HCT116 (cell line): ENCODE results near the gene XPC. TPM values are rescaled to one million over a fixed set of nuclear protein-coding genes. Genes with fewer than 3 reads are reported as not detected.

Experiments
- ATAC-seq: fragments of 200-7000 bp; cut with Tn5 transposase; 2 replicates; pipeline ENCODE4 v1.9.1; 2020; ENCODE audit warnings: mild to moderate bottlenecking, moderate library complexity
- BruUV-seq: library from RNA; stranded (reverse); fragments of 400-500 nt; replicated peaks from 2 replicates; lab custom pipeline; 2021; lab: Mats Ljungman, UMichigan
- CTCF ChIA-PET: fragments of 300-600 bp; sonication (Branson Sonifier 250); formaldehyde crosslinking; loops from one replicate; lab custom pipeline; 2021; ENCODE audit warnings: antibody characterized with exemption; lab: Charles Lee
- POLR2A ChIA-PET: fragments of 300-600, 350-600 bp; sonication (Branson Sonifier 250); formaldehyde crosslinking; loops from one replicate; lab custom pipeline; 2021; ENCODE audit warnings: antibody characterized with exemption; lab: Charles Lee
- RAD21 ChIA-PET, 2 experiments: fragments of 300-600 bp; sonication (Branson Sonifier 250); formaldehyde crosslinking; loops; one replicate each; lab custom pipeline; 2023; ENCODE audit warnings: low total read pairs in 2 of 2; ENCODE audit not compliant: uncharacterized antibody in 2 of 2, unreplicated experiment in 2 of 2, low non-redundant PET in 1 of 2; lab: Charles Lee
- DNase-seq: peaks from one replicate; pipeline ENCODE4 v3.0.0-alpha.2; 2010; ENCODE audit warnings: low read depth, low spot score
- H2AFZ ChIP-seq: fragments of 200-600 bp; shearing (Covaris generic), sonication (generic); 2 replicates; pipeline ENCODE4 v1.6.1; 2017; ENCODE audit warnings: low read depth, mixed run types, mixed read lengths, antibody characterized with exemption, low read length; ENCODE audit not compliant: poor library complexity, severe bottlenecking
- H3K27ac ChIP-seq: 2 replicates; pipeline ENCODE4 v1.5.1; 2012; ENCODE audit warnings: low read depth, low read length
- H3K27me3 ChIP-seq: fragments of 200-600 bp; sonication (generic); 2 replicates; pipeline ENCODE4 v1.6.1; 2016; ENCODE audit warnings: mixed run types, low read length, mixed read lengths; ENCODE audit not compliant: insufficient read depth
- H3K36me3 ChIP-seq, 2 experiments: fragments of 200-500 bp in 1 of 2; fragments of 200-600 bp in 1 of 2; sonication (Bioruptor generic) in 1 of 2; sonication (generic) in 1 of 2; 2 replicates each; pipeline versions ENCODE4 v1.5.1 to v1.6.1; 2014 to 2016; ENCODE audit warnings: low read length in 2 of 2, inconsistent platforms in 1 of 2, mixed read lengths in 1 of 2, mixed run types in 1 of 2; ENCODE audit not compliant: insufficient read depth in 2 of 2, control insufficient read depth in 1 of 2
- H3K4me1 ChIP-seq, 2 experiments: fragments of 200-600 bp in 1 of 2; sonication (generic) in 1 of 2; 2 replicates each; pipeline versions ENCODE4 v1.5.1 to v1.6.1; 2012 to 2017; ENCODE audit warnings: low read length in 2 of 2, inconsistent platforms in 1 of 2, mild to moderate bottlenecking in 1 of 2, mixed read lengths in 1 of 2, mixed run types in 1 of 2, moderate library complexity in 1 of 2; ENCODE audit not compliant: insufficient read depth in 2 of 2, control insufficient read depth in 1 of 2
- H3K4me2 ChIP-seq: fragments of 200-600 bp; sonication (generic); 2 replicates; pipeline ENCODE4 v1.6.1; 2017; ENCODE audit warnings: mixed run types, low read length, mixed read lengths
- H3K4me3 ChIP-seq, 2 experiments: fragments of 200-600 bp in 1 of 2; sonication (generic) in 1 of 2; replicated peaks in 1 of 2; 2 replicates each; pipeline ENCODE4 v1.5.1; 2011 to 2016; ENCODE audit warnings: low read length in 2 of 2, control low read depth in 1 of 2, low read depth in 1 of 2, mild to moderate bottlenecking in 1 of 2, mixed read lengths in 1 of 2, mixed run types in 1 of 2
- H3K79me2 ChIP-seq: fragments of 200-600 bp; sonication (generic); 2 replicates; pipeline ENCODE4 v1.6.1; 2017; ENCODE audit warnings: mild to moderate bottlenecking, mixed run types, low read length, moderate library complexity, mixed read lengths; ENCODE audit not compliant: insufficient read depth
- H3K9ac ChIP-seq: fragments of 200-600 bp; sonication (generic); 2 replicates; pipeline ENCODE4 v1.6.1; 2016; ENCODE audit warnings: low read length, mixed read lengths
- H3K9me2 ChIP-seq: fragments of 200-600 bp; sonication (generic), shearing (Covaris generic); 2 replicates; pipeline ENCODE4 v1.6.1; 2017; ENCODE audit warnings: mixed run types, mild to moderate bottlenecking, moderate library complexity; ENCODE audit not compliant: insufficient read depth
- H3K9me3 ChIP-seq, 2 experiments: fragments of 200-500 bp in 1 of 2; fragments of 200-600 bp in 1 of 2; sonication (Bioruptor generic) in 1 of 2; sonication (generic) in 1 of 2; 2 replicates each; pipeline ENCODE4 v1.6.1; 2014 to 2017; ENCODE audit warnings: low read length in 2 of 2, mixed read lengths in 2 of 2, inconsistent platforms in 1 of 2, low read depth in 1 of 2, mild to moderate bottlenecking in 1 of 2, mixed run types in 1 of 2, moderate library complexity in 1 of 2; ENCODE audit not compliant: control insufficient read depth in 1 of 2, insufficient read depth in 1 of 2
- H4K20me1 ChIP-seq: fragments of 200-600 bp; sonication (generic), shearing (Covaris generic); 2 replicates; pipeline ENCODE4 v1.6.1; 2017; ENCODE audit warnings: mixed run types, mild to moderate bottlenecking, moderate library complexity; ENCODE audit not compliant: insufficient read depth
- CEBPB ChIP-seq: IDR thresholded peaks from 2 replicates; pipeline ENCODE4 v1.6.1; 2012; ENCODE audit warnings: low read depth
- ELF1 ChIP-seq: IDR thresholded peaks from 2 replicates; pipeline ENCODE4 v1.6.1; 2012; ENCODE audit warnings: low read depth, borderline replicate concordance
- EZH2phosphoT487 ChIP-seq: fragments of 200-600 bp; IDR thresholded peaks from 2 replicates; pipeline ENCODE4 v1.6.1; 2018; ENCODE audit warnings: antibody characterized with exemption, borderline replicate concordance
- FOSL1 ChIP-seq: IDR thresholded peaks from 2 replicates; pipeline ENCODE4 v1.6.1; 2012; ENCODE audit warnings: low read depth
- JUND ChIP-seq: IDR thresholded peaks from 2 replicates; pipeline ENCODE4 v1.6.1; 2012
- POLR2A ChIP-seq: IDR thresholded peaks from 2 replicates; pipeline ENCODE4 v1.7.0; 2011; ENCODE audit warnings: borderline replicate concordance; ENCODE audit not compliant: insufficient read depth, insufficient read length; ENCODE audit errors: extremely low read depth
- POLR2AphosphoS5 ChIP-seq: IDR thresholded peaks from 2 replicates; pipeline ENCODE4 v1.6.1; 2011; ENCODE audit warnings: mild to moderate bottlenecking, low read depth, low read length, moderate library complexity
- RAD21 ChIP-seq: IDR thresholded peaks from 2 replicates; pipeline ENCODE4 v1.6.1; 2012; ENCODE audit warnings: low read depth, mild to moderate bottlenecking
- SP1 ChIP-seq: IDR thresholded peaks from 2 replicates; pipeline ENCODE4 v1.6.1; 2012; ENCODE audit warnings: low read depth
- YY1 ChIP-seq: IDR thresholded peaks from 2 replicates; pipeline ENCODE4 v1.6.1; 2011; ENCODE audit warnings: low read length, low read depth, moderate library complexity, mild to moderate bottlenecking; ENCODE audit not compliant: insufficient replicate concordance; ENCODE audit errors: extremely low read depth
- ZFX ChIP-seq: fragments of 450-650 bp; IDR thresholded peaks from 2 replicates; pipeline ENCODE4 v1.6.1; 2017
- ZNF274 ChIP-seq: fragments of 200-500 bp; sonication (Bioruptor generic); IDR thresholded peaks from 2 replicates; pipeline ENCODE4 v1.6.1; 2014; ENCODE audit warnings: mild to moderate bottlenecking, low read depth, low read length, inconsistent platforms
- intact Hi-C: fragments of 100-400 bp; cut with micrococcal nuclease; formaldehyde crosslinking; loops from 2 replicates; pipeline ENCODE4 v1.10.0; 2022
- total RNA-seq: library from RNA; stranded (reverse); gene quantifications from one replicate; pipeline ENCODE4 v1.2.1, GENCODE V29; 2021; ENCODE audit not compliant: unreplicated experiment
- TF ChIP-seq, protein P1 (sequence below), 3 experiments: fragments of 200-600 bp in 1 of 3; sonication (generic) in 1 of 3; IDR thresholded peaks in 2 of 3; conservative IDR thresholded peaks in 1 of 3; 2 replicates each; pipeline ENCODE4 v1.5.1; 2012 to 2017; ENCODE audit warnings: low read depth in 2 of 3, low read length in 2 of 3, antibody characterized with exemption in 1 of 3, borderline replicate concordance in 1 of 3, control low read depth in 1 of 3, mild to moderate bottlenecking in 1 of 3, mixed read lengths in 1 of 3, mixed run types in 1 of 3, moderate library complexity in 1 of 3; ENCODE audit not compliant: insufficient read depth in 1 of 3
- TF ChIP-seq, protein P2 (sequence below): IDR thresholded peaks from 2 replicates; pipeline ENCODE4 v1.6.1; 2011; ENCODE audit warnings: mild to moderate bottlenecking, low read length, moderate library complexity; ENCODE audit not compliant: insufficient replicate concordance; ENCODE audit errors: extremely low read depth
- TF ChIP-seq, protein P3 (sequence below): IDR thresholded peaks from 2 replicates; pipeline ENCODE4 v1.6.1; 2012
- TF ChIP-seq, protein P4 (sequence below): IDR thresholded peaks from 2 replicates; pipeline ENCODE4 v1.6.1; 2012
- TF ChIP-seq, protein P5 (sequence below): IDR thresholded peaks from 2 replicates; pipeline ENCODE4 v1.6.1; 2012; ENCODE audit warnings: low read depth

XPC gene
- total RNA-seq, 1 experiment from 2014 or later, result 29.5 TPM

DNA sequence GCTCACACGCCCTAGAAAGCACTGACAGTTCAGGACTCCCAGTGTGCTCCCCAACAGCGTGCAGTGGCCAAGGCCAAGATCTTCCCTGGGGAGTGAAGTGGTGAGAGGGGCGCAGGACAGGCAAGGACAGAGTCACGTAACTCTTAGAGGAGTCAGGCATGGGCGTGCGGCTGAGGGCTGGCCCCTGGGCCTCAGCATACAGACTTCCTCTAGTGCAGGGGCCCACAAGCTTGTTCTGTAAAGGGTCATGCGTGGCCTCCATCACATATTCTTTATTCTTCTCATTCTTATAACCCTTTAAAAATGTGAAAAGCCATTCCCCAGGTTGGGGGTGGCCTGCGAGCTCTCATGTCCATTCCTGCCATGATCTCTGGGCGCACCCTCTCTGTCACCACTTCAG lies 28.3 kb downstream of the XPC start:
- no TSS peak for BruUV-seq
- H3K4me2 ChIP-seq, result no peak overlapping the region
- TF ChIP-seq SP1 (no peak), EZH2phosphoT487 (no peak), FOSL1 (no peak), ZFX (no peak), CEBPB (no peak), YY1 (no peak), POLR2AphosphoS5 (no peak), RAD21 (no peak), ZNF274 (no peak), ELF1 (no peak), JUND (no peak), POLR2A (no peak)
- TF ChIP-seq, protein P1, sequence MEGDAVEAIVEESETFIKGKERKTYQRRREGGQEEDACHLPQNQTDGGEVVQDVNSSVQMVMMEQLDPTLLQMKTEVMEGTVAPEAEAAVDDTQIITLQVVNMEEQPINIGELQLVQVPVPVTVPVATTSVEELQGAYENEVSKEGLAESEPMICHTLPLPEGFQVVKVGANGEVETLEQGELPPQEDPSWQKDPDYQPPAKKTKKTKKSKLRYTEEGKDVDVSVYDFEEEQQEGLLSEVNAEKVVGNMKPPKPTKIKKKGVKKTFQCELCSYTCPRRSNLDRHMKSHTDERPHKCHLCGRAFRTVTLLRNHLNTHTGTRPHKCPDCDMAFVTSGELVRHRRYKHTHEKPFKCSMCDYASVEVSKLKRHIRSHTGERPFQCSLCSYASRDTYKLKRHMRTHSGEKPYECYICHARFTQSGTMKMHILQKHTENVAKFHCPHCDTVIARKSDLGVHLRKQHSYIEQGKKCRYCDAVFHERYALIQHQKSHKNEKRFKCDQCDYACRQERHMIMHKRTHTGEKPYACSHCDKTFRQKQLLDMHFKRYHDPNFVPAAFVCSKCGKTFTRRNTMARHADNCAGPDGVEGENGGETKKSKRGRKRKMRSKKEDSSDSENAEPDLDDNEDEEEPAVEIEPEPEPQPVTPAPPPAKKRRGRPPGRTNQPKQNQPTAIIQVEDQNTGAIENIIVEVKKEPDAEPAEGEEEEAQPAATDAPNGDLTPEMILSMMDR (IDR thresholded peaks at IDR 0.05 in 2 of 3, conservative IDR thresholded peaks at IDR 0.05 in 1 of 3; ENCODE audit: borderline replicate concordance in 1 of 3, insufficient read depth in 1 of 3, low read depth in 2 of 3, low read length in 2 of 3), result no peak
- TF ChIP-seq, protein P2, sequence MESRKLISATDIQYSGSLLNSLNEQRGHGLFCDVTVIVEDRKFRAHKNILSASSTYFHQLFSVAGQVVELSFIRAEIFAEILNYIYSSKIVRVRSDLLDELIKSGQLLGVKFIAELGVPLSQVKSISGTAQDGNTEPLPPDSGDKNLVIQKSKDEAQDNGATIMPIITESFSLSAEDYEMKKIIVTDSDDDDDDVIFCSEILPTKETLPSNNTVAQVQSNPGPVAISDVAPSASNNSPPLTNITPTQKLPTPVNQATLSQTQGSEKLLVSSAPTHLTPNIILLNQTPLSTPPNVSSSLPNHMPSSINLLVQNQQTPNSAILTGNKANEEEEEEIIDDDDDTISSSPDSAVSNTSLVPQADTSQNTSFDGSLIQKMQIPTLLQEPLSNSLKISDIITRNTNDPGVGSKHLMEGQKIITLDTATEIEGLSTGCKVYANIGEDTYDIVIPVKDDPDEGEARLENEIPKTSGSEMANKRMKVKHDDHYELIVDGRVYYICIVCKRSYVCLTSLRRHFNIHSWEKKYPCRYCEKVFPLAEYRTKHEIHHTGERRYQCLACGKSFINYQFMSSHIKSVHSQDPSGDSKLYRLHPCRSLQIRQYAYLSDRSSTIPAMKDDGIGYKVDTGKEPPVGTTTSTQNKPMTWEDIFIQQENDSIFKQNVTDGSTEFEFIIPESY, result no peak
- TF ChIP-seq, protein P3, sequence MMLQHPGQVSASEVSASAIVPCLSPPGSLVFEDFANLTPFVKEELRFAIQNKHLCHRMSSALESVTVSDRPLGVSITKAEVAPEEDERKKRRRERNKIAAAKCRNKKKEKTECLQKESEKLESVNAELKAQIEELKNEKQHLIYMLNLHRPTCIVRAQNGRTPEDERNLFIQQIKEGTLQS, result no peak
- TF ChIP-seq, protein P4, sequence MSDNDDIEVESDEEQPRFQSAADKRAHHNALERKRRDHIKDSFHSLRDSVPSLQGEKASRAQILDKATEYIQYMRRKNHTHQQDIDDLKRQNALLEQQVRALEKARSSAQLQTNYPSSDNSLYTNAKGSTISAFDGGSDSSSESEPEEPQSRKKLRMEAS, result no peak
- TF ChIP-seq, protein P5, sequence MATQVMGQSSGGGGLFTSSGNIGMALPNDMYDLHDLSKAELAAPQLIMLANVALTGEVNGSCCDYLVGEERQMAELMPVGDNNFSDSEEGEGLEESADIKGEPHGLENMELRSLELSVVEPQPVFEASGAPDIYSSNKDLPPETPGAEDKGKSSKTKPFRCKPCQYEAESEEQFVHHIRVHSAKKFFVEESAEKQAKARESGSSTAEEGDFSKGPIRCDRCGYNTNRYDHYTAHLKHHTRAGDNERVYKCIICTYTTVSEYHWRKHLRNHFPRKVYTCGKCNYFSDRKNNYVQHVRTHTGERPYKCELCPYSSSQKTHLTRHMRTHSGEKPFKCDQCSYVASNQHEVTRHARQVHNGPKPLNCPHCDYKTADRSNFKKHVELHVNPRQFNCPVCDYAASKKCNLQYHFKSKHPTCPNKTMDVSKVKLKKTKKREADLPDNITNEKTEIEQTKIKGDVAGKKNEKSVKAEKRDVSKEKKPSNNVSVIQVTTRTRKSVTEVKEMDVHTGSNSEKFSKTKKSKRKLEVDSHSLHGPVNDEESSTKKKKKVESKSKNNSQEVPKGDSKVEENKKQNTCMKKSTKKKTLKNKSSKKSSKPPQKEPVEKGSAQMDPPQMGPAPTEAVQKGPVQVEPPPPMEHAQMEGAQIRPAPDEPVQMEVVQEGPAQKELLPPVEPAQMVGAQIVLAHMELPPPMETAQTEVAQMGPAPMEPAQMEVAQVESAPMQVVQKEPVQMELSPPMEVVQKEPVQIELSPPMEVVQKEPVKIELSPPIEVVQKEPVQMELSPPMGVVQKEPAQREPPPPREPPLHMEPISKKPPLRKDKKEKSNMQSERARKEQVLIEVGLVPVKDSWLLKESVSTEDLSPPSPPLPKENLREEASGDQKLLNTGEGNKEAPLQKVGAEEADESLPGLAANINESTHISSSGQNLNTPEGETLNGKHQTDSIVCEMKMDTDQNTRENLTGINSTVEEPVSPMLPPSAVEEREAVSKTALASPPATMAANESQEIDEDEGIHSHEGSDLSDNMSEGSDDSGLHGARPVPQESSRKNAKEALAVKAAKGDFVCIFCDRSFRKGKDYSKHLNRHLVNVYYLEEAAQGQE, result no peak
- TF ChIP-seq, all 23 proteins: peak for 0
- Histone ChIP-seq H2AFZ (no peak overlapping the region), H3K36me3 (peaks cover 6 to 16% of the 10 kb centered on the region in 2 experiments; a peak in 2 of 4 replicates), H3K9ac (no peak overlapping the region), H3K4me3 (no peak overlapping the region), H3K79me2 (no peaks in the 10 kb centered on the region), H3K27me3 (no peaks in the 10 kb centered on the region), H3K9me2 (no peaks in the 10 kb centered on the region), H4K20me1 (no peaks in the 10 kb centered on the region), H3K4me1 (peaks cover 5 to 7% of the 10 kb centered on the region in 2 experiments), H3K9me3 (no peaks in the 10 kb centered on the region), H3K27ac (no peak overlapping the region)
- no peak for DNase-seq
- POLR2A ChIA-PET, result no interaction called here
- no peak for ATAC-seq
- CTCF ChIA-PET, result no interaction called here
- intact Hi-C loops, result no loop called here
- RAD21 ChIA-PET, result no interaction called here
